Measurements from ENCODE around the gene FARS2.

DNA sequence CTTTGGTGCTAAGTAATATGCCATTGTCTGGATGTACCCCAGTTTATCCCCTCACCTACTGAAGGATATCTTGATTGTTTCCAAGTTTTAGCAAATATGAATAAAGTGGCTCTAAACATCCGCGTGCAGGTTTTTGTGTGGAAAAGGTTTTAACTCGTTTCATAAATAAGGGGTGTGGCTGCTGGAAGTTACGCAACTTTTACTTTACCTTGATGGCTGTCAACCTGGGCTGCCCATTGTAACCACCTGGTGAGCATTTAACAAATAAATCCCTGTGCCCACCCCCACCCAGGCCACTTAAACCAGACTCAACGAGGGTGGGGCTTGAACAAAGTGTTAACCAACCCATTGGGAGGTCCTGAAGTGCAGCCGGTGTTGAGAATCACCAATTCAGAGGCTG is 557.6 kb downstream of the FARS2 start:
- TF ChIP-seq POLR2AphosphoS5 (IDR thresholded peaks at IDR 0.05) (no peak), POLR2A (IDR thresholded peaks at IDR 0.05; ENCODE audit: low read depth) (no peak)
- TF ChIP-seq, protein P1, sequence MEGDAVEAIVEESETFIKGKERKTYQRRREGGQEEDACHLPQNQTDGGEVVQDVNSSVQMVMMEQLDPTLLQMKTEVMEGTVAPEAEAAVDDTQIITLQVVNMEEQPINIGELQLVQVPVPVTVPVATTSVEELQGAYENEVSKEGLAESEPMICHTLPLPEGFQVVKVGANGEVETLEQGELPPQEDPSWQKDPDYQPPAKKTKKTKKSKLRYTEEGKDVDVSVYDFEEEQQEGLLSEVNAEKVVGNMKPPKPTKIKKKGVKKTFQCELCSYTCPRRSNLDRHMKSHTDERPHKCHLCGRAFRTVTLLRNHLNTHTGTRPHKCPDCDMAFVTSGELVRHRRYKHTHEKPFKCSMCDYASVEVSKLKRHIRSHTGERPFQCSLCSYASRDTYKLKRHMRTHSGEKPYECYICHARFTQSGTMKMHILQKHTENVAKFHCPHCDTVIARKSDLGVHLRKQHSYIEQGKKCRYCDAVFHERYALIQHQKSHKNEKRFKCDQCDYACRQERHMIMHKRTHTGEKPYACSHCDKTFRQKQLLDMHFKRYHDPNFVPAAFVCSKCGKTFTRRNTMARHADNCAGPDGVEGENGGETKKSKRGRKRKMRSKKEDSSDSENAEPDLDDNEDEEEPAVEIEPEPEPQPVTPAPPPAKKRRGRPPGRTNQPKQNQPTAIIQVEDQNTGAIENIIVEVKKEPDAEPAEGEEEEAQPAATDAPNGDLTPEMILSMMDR (IDR thresholded peaks at IDR 0.05): no peak
